T1000 (cell line): ENCODE results near the gene TMEM95.

Experiments
- DNase-seq: peaks from one replicate; lab custom pipeline; 2025; ENCODE audit warnings: mixed read lengths; lab: John Stamatoyannopoulos, UW

The TMEM95 gene

DNA sequence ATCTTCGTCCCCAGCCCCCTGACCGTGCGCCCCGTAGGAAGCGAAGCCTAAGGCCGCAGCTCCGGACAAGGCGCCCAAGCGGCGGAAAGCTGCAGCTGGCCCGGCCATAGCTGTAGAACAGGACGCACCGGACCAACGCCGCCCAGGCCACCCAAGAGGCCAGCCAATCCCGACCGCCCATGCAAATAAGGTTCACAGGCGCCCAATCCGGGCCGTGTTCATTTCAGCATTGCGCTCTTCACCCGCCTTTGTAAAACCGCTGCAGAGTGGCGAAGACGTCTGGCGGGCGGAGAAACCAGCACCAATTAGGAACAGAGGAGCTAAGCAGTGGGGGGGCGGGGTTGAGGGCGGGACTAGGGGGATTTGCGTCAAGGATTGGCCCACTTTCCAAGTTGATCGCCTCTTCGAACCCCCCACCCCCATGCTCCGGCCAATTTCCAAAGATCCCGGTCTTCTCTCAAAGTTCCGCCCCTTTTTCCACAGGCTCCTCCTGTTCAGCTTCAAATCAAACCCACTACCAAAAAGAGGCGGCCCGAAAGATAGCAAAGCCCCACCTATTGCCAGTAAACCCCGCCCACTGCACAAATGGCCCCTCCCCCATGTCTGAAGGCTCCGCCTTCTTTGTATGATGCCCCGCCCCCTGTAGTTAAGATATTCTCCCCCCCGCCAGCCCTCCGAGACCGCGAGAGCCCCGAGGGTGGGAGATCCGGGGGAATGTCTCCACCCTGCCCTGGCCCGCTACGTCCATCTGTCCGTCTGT is 49.2 kb downstream of the TMEM95 start, which contains the start of gene TMEM256:
TSS of gene TMEM256 (minus strand) at position 121 of the 760 bp plus-strand sequence. CDS start at position 108, 13 bp downstream.
- peak; percentile 98 for DNase-seq

DNA sequence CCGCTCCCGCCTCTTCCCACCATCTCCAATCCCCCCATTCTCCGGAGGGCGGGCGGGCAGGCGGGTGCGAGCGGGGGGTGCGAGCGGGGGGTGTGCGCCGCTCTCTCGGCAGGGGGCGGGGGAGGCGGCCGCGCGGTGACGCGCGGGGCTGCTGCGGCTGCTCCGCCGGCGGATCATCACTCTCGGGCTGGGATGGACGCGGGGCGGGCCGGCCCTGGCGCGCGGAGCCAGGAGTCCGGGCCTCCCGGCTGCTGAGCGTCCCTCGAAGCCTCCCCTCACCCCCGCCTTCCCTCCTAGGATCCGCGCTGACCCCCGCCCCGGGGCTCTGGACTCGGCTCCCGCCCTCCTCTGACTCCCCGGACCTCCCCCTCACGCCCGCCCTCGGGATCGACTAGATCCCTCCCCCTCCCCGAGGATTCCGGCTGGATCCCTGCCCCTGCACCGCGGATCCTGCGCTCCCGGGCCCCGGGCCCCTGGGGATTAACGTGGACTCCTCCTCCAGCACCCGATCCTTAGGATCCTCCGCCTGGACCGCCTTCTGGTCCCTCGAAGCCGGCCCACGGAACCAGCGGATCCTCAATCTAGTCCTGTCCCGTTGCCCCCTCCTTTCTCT is 49.9 kb downstream of the TMEM95 start:
- DNase-seq: peak; percentile 51

DNA sequence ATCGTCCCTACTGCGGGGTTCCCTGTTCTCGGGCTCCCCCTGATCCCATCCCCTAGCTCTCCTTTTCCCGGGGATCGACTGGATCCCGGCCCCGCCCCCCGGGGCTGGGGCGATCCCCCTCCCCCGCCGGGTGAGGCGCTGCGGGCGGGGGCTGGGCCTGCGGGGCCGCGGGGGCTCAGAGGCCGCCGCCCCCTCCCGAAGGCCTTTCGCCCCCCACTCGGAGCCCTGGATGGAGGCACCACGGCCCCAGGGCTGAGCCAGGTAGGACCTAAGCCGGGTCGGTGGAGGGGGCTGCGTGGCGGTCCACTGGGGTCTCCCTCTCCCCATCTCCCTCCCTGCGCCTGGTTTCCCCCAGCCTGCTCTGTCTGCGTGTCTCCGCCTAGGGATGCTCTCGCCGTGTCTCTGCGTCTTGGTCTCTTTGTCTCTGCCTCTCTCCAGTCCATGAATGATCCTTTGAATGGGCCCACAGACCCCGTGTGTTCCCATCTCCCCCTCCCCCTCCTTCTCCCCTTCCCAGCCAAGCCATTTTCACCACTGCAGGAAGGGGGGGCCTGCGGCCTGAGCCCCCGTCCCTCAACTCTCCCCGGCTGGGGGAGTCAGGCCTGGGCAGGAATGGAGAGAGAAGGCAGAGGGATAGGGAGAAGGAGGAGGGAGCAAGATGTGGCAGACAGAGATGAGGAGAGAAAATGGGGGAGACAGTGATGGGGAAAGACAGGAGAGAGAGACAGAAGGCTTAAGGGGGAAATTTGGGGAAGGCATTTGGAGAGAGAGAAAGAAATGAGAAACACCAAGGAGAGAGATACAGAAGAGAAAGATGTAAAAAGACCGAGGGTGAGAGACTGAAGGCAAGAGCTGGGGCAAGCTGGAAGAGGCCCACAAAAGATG is 50.6 kb downstream of the TMEM95 start:
- DNase-seq: no peak

DNA sequence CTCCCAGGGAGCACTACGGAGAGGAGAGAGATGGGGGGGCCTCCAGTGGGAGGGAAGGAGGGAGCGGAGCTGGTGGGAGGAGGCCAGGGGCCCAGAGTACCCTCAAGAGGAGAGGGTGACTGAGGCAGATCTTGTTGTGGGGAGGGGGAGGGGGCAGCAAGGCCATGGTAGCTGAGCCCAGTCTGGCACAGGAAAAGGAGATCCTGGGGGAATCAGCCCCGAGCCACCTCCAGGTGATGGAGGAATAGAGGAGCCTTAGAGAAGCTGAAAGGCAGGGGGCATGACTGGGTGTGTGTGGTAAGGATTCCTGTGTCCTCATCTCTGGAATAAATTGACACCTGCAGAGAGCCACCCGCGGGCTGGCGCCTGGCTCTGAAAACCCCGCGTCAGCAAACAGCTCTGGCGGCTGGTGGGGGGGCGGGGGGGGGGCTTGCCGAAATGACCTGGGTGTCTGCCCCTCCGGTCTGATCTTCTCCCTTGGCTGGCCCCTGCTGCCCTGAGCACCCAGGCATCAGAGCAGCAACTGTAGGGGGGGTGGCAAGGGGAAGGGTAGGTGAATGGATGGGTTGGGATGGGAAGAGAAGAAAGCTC is 51.4 kb downstream of the TMEM95 start:
- no peak for DNase-seq
